CD4-positive, alpha-beta T cell (primary cell): ENCODE data around the gene DOCK6. TPM values are rescaled to one million over a fixed set of nuclear protein-coding genes. Genes with fewer than 3 reads are reported as not detected.
"Not testable (repeated sequence)": the region's sequence is repeated elsewhere in the genome, so short reads cannot be mapped to it uniquely, and the experiment has no call there.

ENCODE experiments used
- ATAC-seq: fragments of 200-7000 bp; cut with Tn5 transposase; one replicate; pipeline ENCODE4 v1.10.0; 2022; ENCODE audit warnings: mild to moderate bottlenecking; ENCODE audit not compliant: poor library complexity
- CTCF ChIA-PET: fragments of 350-600 bp; sonication (Branson Sonifier 250); formaldehyde crosslinking; loops from one replicate; lab custom pipeline; 2021; ENCODE audit warnings: antibody characterized with exemption, inconsistent platforms; lab: Charles Lee
- POLR2A ChIA-PET: fragments of 350-600 bp; sonication (Branson Sonifier 250); formaldehyde crosslinking; loops from one replicate; lab custom pipeline; 2021; ENCODE audit warnings: antibody characterized with exemption, inconsistent platforms; lab: Charles Lee
- DNase-seq, 14 experiments: peaks; one replicate each; pipeline ENCODE4 v3.0.0-alpha.2; 2013 to 2020; ENCODE audit warnings: mixed read lengths in 2 of 14
- H3K27ac ChIP-seq, 2 donors: one replicate each; pipeline versions ENCODE4 v1.5.1 to v1.7.0; 2013; ENCODE audit warnings: low read length in 2 of 2, low read depth in 1 of 2, mild to moderate bottlenecking in 1 of 2
- H3K27me3 ChIP-seq, 2 experiments: 1 replicate in 1 of 2; 2 replicates in 1 of 2; pipeline versions ENCODE4 v1.6.1 to v1.7.0; 2013; ENCODE audit warnings: low read length in 2 of 2, control low read depth in 1 of 2, mild to moderate bottlenecking in 1 of 2, moderate library complexity in 1 of 2; ENCODE audit not compliant: insufficient read depth in 2 of 2, control insufficient read depth in 1 of 2
- H3K36me3 ChIP-seq: one replicate; pipeline ENCODE4 v1.6.1; 2013; ENCODE audit warnings: low read length, control low read depth; ENCODE audit not compliant: insufficient read depth
- H3K4me1 ChIP-seq: one replicate; pipeline ENCODE4 v1.6.1; 2013; ENCODE audit warnings: low read length, control low read depth; ENCODE audit not compliant: insufficient read depth
- H3K4me3 ChIP-seq: one replicate; pipeline ENCODE4 v1.5.1; 2013; ENCODE audit warnings: mild to moderate bottlenecking, low read length, moderate library complexity
- H3K9me3 ChIP-seq, 2 experiments: 1 replicate in 1 of 2; 2 replicates in 1 of 2; pipeline versions ENCODE4 v1.6.1 to v1.7.0; 2013; ENCODE audit warnings: low read length in 2 of 2, mild to moderate bottlenecking in 2 of 2, control low read depth in 1 of 2, moderate library complexity in 1 of 2; ENCODE audit not compliant: control insufficient read depth in 1 of 2, insufficient read depth in 1 of 2
- H3K27ac Mint-ChIP-seq: one replicate; pipeline ENCODE4 v1.8.0; 2020; ENCODE audit warnings: mixed read lengths
- H3K27me3 Mint-ChIP-seq: one replicate; pipeline ENCODE4 v1.8.0; 2021; ENCODE audit warnings: mixed read lengths
- H3K36me3 Mint-ChIP-seq: one replicate; pipeline ENCODE4 v1.8.0; 2021; ENCODE audit warnings: low read depth, mixed read lengths
- H3K4me1 Mint-ChIP-seq: one replicate; pipeline ENCODE4 v1.8.0; 2021; ENCODE audit warnings: low read depth, mixed read lengths
- H3K4me3 Mint-ChIP-seq: one replicate; pipeline ENCODE4 v1.8.0; 2020; ENCODE audit warnings: mild to moderate bottlenecking, mixed read lengths
- H3K9me3 Mint-ChIP-seq: one replicate; pipeline ENCODE4 v1.8.0; 2020; ENCODE audit warnings: mixed read lengths
- intact Hi-C, 2 experiments: fragments of 100-400 bp; cut with DNase I in 1 of 2; cut with micrococcal nuclease in 1 of 2; formaldehyde crosslinking; loops; one replicate each; pipeline versions ENCODE4 v1.15.1 to v1.9.0; 2023 to 2025; cut with DNase I, micrococcal nuclease
- total RNA-seq, 174 experiments: library from RNA in 2 of 174; stranded (reverse) in 2 of 174; gene quantifications; one replicate each; pipeline ENCODE4 v1.2.3 and lab custom pipeline; 2021 to 2026
- TF ChIP-seq, protein P1 (sequence below): fragments of 200-600 bp; IDR thresholded peaks from one replicate; pipeline ENCODE4 v1.8.0; 2022; ENCODE audit warnings: antibody characterized with exemption, mild to moderate bottlenecking

The DOCK6 gene
- total RNA-seq, 2 experiments from 2014 or later: 0.14 to 0.38 TPM

- Histone ChIP-seq H3K36me3 (no peaks in the 10 kb centered on the region), H3K27me3 (no peaks in the 10 kb centered on the region), H3K27ac (no peak overlapping the region), H3K4me3 (no peak overlapping the region), H3K4me1 (no peaks in the 10 kb centered on the region), H3K9me3 (peaks cover 0 to 10% of the 10 kb centered on the region in 2 experiments)
- intact Hi-C loops: no loop called here
- H3K4me3 Mint-ChIP-seq: no peak overlapping the region
- TF ChIP-seq, protein P1, sequence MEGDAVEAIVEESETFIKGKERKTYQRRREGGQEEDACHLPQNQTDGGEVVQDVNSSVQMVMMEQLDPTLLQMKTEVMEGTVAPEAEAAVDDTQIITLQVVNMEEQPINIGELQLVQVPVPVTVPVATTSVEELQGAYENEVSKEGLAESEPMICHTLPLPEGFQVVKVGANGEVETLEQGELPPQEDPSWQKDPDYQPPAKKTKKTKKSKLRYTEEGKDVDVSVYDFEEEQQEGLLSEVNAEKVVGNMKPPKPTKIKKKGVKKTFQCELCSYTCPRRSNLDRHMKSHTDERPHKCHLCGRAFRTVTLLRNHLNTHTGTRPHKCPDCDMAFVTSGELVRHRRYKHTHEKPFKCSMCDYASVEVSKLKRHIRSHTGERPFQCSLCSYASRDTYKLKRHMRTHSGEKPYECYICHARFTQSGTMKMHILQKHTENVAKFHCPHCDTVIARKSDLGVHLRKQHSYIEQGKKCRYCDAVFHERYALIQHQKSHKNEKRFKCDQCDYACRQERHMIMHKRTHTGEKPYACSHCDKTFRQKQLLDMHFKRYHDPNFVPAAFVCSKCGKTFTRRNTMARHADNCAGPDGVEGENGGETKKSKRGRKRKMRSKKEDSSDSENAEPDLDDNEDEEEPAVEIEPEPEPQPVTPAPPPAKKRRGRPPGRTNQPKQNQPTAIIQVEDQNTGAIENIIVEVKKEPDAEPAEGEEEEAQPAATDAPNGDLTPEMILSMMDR: no peak
- ChIA-PET POLR2A (no interaction called here), CTCF (no interaction called here)
- H3K36me3 Mint-ChIP-seq: no peaks in the 10 kb centered on the region
- no peaks in the 10 kb centered on the region for H3K4me1 Mint-ChIP-seq
- H3K27me3 Mint-ChIP-seq: no peaks in the 10 kb centered on the region
- H3K9me3 Mint-ChIP-seq: no peaks in the 10 kb centered on the region
- ATAC-seq (no peak), DNase-seq (no peak)
- H3K27ac Mint-ChIP-seq: no peak overlapping the region
Measured at GRCh38 chr19:11164296-11164695, 98.0 kb downstream of the DOCK6 start.

GRCh38 chr19:11160440-11160768, 101.9 kb downstream of the DOCK6 start:
- H3K4me3 Mint-ChIP-seq, H3K27me3 Mint-ChIP-seq, H3K4me1 ChIP-seq, H3K27me3 ChIP-seq, H3K9me3 Mint-ChIP-seq, H3K27ac Mint-ChIP-seq, ATAC-seq, H3K36me3 ChIP-seq, intact Hi-C loops, H3K36me3 Mint-ChIP-seq, H3K27ac ChIP-seq, DNase-seq, H3K9me3 ChIP-seq, H3K4me3 ChIP-seq, POLR2A ChIA-PET, H3K4me1 Mint-ChIP-seq: not testable (repeated sequence)
- CTCF ChIA-PET: interaction anchor here (0.6 kb wide), 1 partner anchor 10 kb away, joined by 3 read pairs; no protein-coding TSS in a partner anchor

DNA sequence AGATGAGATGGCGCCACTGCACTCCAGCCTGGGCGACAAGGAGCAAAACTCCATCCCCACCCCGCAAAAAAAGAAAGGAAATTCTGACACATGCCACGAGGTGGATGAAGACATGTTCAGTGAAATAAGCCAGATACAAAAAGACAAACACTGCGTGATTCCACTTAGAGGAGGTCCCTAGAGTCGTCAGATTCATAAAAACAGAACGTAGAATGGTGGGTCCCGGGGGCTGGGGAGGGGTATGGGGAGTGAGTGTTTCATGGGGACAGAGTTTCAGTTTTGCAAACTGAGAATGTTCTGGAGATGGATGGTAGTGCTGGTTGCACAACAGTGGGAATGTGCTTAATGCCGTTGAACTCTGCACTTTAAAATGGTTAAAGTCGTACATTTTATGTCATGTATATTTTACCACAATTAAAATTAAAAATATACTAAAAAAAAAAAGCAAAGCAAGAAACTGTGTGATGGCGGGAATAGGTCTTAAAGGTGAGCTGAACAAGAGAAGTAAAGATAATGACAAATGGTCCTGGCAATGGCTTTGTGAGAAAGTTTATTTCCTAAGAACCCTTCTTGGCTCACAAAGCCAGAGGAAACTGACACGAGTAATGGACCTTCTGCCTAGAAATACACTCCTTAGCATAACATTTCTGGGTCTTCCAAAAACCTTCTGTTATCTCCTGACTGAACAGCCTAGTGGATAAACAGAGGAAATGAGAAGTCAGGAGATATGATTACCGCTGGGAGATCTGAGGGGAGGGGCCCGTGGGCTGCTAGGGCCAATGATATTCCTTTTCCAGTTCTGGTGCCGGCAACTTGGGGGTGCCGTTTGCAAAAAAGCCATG, 102.5 kb downstream of the DOCK6 start:
- intact Hi-C loops: loop anchor here in 1 of 2 experiments (5.0 kb wide), 1 partner anchor 37 kb away; the partner anchor contains the start of gene KANK2
- no peak for ATAC-seq
- Histone ChIP-seq H3K36me3 (no peaks in the 10 kb centered on the region), H3K9me3 (peaks cover 0 to 10% of the 10 kb centered on the region in 2 experiments), H3K27me3 (no peaks in the 10 kb centered on the region), H3K4me1 (peaks cover 15% of the 10 kb centered on the region), H3K27ac (no peak overlapping the region), H3K4me3 (no peak overlapping the region)
- H3K27ac Mint-ChIP-seq: no peak overlapping the region
- no peak for DNase-seq
- no peaks in the 10 kb centered on the region for H3K27me3 Mint-ChIP-seq
- H3K9me3 Mint-ChIP-seq: no peaks in the 10 kb centered on the region
- POLR2A ChIA-PET: no interaction called here
- H3K4me3 Mint-ChIP-seq: no peak overlapping the region
- H3K4me1 Mint-ChIP-seq: peaks cover 10% of the 10 kb centered on the region
- TF ChIP-seq, protein P1: no peak
- H3K36me3 Mint-ChIP-seq: peaks cover 4% of the 10 kb centered on the region
- CTCF ChIA-PET: no interaction called here
